IPS-NIHi7 (cell line): ENCODE data around the gene PSG1.
"Not testable (repeated sequence)": the region's sequence is repeated elsewhere in the genome, so short reads cannot be mapped to it uniquely, and the experiment has no call there.

Experiments
- DNase-seq: peaks from one replicate; pipeline ENCODE4 v3.0.0; 2012; ENCODE audit warnings: mixed read lengths; ENCODE audit errors: extremely low spot score

PSG1 gene

DNA sequence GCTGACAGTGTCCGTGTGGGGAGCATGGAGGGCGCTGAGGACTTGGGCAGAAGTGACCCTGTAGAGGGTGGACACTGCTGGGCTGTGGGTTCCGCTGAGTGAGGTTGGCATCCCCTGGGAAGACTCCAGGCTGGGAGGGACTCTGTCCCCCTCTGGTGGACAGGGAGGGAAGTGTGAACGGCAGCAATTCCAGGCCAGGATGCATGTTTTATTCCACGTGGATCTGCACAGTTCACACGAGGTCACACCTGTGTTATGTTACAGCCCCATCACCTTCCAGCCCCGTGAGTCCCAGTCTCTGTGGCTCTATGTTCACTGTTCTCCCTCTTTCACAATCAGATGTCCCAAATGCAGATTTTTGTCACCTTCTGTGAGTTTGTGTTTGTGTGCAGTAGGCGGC, 1.8 kb upstream of the PSG1 start:
- not testable (repeated sequence) for DNase-seq

DNA sequence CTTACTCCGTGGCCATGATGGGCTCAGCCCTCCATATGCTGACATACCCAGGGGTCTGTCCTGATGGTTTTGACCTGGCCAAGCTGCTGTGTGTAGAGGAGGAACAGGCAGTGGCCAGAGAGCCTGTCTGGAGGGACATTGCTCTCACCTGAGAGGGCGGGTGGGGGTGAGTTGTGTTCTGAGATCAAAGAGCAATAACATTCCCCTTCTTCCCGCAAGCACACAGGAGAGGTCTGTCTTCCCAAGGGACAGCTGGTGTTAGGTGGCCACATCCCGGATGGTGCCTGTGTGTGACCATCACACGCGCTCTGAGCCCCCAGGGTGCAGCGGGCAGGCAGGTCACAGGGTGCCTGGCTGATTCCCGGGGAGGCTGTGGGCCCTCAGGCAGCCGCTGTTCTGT, 1.1 kb upstream of the PSG1 start:
- not testable (repeated sequence) for DNase-seq

DNA sequence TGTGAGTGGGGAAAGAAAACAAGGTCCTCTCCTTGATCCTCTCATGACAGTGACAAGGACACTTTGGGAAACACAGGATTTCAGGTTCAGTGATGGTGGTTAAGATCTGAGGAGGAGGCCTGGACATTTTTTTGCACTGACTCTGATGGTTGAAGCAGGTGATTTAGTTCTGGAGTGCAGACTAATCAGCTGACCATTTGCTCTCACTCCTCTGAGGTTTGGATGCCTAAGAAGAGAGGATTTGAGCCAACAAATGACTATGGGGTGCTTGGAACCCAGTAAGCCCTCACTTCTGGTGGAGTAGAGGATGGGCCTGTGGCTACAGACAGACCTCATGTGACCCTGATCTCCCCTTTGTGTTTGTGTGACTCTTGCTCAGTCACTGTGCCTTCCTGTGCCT, 2.9 kb downstream of the PSG1 start:
- not testable (repeated sequence) for DNase-seq

- DNase-seq, result not testable (repeated sequence)
Measured at GRCh38 chr19:42875881-42876280, 3.6 kb downstream of the PSG1 start.

GRCh38 chr19:42874901-42875813, 4.4 kb downstream of the PSG1 start:
- DNase-seq, result not testable (repeated sequence)

GRCh38 chr19:42874136-42874535, 5.4 kb downstream of the PSG1 start:
- not testable (repeated sequence) for DNase-seq

DNA sequence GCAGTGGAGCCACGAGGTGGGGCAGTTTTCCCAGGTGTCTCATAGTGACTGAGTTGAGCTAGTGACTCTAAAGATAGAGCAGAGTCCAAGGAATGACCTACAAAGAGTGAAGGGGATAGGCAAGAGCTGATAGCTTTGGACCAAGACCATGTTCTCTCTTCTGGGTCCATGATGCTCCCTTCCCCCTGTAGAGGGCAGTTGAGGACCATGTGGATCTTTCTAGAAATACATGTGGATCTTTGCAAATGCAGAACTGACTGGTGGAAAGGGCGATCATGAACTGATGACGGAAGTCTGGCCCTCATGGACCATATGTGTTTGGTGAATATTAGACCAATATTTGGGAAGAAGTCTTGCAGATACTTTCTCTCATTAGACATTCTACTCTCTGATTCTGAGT, 6.9 kb downstream of the PSG1 start:
- no peak for DNase-seq

DNA sequence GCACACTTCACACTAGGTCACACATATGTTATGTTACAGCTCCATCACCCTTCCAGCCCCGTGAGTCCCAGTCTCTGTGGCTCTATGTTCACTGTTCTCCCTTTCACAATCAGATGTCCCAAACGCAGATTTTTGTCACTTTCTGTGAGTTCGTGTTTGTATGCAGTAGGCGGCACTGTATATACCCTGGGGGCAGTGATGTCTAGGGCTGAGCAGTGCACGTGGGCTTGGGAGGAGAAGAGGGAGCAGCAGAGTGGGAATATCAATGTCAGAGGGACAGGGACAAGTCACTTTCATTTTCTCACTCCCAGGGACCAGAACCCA, 22.0 kb downstream of the PSG1 start:
- DNase-seq, result no peak

DNA sequence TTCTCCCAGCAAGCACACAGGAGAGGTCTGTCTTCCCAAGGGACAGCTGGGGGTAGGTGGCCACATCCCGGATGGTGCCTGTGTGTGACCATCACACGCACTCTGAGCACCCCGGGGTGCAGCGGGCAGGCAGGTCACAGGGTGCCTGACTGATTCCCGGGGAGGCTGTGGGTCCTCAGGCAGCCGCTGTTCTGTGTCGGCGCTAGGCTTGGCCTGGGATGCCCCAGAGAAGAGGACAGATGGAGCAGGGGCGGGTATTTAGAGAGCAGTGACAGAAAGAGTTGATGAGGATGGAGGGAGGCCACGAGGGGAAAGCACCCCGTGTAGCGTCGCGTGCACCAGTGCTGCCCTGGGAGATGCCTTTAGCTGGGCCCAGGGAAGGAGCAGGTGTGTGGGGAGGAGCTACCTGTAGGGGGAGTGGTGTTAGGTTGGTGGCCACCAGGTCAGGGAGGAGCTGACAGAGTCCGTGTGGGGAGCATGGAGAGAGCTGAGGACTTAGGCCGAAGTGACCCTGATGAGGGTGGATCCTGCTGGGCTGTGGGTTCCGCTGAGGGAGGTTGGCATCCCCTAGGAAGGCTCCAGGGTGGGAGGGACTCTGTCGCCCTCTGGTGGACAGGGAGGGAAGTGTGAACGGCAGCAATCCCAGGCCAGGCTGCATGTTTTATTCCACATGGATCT, 22.5 kb downstream of the PSG1 start:
- not testable (repeated sequence) for DNase-seq

DNA sequence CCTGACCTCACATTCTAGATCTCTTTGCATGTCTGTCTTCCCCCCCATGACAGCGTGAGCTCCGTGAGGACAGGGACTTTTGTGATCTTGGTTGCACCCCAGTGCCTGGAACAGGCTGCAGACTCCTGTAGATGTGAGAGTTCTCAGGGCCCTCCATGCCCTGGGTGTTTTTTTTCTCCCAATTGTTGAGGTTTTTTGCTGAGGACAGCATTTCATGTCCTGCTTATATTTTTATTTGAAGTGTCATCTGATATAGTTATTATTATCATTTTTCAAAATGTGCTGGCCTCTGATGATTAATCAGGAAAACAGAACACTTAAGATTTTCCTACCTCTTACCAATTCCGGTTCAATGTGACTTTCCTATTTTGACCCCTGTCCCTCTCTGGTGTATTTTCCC, 24.8 kb downstream of the PSG1 start:
- not testable (repeated sequence) for DNase-seq

DNA sequence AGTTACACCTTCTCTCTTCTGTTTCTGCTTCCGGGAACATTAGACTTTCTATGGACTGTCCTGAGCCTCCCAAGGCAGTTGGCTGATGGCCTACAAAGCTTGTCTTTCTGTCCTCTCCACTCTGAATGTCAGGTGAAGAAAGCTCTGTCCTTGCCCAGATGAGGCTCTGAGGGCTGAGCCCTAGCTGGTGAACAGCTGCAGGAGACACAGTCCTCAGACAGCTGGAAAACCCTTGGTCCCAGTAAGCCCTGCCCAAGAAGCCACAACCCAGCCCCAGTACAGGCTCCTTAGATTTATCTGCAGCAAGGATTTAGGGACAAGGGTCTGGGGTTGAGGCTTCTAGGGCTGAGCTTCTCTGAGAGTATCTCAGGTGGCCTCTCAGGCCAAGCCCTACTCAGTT, 26.3 kb downstream of the PSG1 start:
- not testable (repeated sequence) for DNase-seq

- DNase-seq, result not testable (repeated sequence)
Measured at GRCh38 chr19:42852821-42853220, 26.7 kb downstream of the PSG1 start.

GRCh38 chr19:42851718-42852280, 27.7 kb downstream of the PSG1 start:
- not testable (repeated sequence) for DNase-seq

DNA sequence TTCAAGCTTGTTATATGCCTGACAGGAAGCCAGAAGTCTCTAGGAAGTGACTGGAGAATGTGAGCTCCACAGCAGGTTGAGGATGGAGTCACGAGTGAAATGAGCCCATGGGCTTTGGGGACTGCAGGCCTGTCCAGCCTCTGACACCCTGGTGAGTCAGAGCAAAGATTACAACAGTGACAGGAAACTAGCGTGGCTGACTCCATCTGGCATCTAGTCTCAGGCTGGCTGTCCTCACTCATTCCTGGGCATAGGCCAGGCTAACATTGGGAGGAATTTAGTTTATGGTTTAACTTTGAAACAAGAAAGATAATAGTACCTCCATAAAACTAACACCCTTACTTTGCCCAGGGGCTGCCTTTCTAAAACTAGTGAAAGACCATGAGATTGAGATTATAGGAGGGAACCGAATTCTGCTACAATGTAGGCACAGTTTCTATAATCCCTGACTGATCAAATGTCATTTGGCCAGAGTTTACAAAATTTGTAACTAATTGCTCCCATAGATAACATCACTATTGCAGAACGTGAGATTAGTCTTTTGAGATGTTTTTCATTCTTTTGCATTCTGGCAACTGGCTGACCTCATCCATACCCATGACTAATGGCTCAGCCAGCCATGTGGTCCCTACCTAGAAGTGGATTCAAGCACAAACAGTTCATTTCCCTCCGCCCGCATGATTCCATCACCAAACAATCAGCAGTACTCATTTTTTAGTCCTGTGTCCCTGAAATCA, 28.4 kb downstream of the PSG1 start:
- no peak for DNase-seq

GRCh38 chr19:42846597-42846996, 32.9 kb downstream of the PSG1 start:
- no peak for DNase-seq

DNA sequence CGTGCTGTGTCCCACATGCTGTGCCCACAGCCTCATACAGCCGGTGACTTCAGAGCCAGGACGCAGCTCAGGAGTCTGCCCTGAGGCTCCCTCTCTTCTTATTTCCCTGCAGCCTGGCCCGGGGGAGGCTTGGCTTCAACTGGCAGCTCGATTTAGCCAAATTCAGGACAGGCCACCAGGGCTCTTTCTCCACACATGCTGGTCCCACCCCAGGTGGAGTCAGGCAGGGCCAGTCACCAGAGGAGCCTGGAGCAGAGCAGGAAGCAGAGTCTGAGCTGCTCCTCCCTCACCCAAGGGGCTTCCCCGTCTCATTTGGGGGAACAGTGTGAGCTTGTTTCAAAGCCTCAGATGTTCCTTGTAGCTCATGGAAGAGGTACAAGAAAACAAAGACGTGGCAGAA, 35.9 kb downstream of the PSG1 start:
- DNase-seq, result not testable (repeated sequence)

DNA sequence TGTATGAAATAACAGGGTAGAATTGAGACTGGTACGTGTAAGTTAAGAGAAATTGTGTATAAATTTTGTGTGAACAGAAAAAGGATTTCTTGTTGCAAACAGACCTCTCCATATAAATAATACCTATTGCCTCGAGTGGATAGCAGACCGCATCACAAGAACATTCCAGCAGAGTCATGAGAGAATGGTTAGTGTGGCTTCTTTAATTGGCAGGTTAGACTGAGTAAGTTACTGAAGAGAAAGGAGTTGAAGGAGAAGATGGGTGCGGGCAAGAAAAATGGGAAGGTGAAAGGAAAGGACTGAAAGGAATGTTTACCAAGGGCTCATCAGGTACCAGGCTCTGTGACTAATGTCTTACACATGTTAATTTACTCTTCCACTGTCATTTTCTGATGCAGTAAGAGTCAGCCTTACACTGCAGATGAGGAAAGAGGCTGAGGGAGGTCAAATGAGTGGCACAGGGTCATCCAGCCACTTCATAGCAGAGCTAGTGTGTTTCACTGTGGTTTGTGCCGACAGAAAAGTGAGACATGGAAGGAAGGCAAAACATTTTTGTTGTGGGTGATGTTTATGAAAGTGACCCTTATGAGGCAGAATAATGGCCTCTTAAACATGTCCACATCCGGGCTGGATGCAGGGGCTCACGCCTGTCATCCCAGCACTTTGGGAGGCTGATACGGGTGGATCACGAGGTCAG, 46.6 kb downstream of the PSG1 start:
- not testable (repeated sequence) for DNase-seq

DNA sequence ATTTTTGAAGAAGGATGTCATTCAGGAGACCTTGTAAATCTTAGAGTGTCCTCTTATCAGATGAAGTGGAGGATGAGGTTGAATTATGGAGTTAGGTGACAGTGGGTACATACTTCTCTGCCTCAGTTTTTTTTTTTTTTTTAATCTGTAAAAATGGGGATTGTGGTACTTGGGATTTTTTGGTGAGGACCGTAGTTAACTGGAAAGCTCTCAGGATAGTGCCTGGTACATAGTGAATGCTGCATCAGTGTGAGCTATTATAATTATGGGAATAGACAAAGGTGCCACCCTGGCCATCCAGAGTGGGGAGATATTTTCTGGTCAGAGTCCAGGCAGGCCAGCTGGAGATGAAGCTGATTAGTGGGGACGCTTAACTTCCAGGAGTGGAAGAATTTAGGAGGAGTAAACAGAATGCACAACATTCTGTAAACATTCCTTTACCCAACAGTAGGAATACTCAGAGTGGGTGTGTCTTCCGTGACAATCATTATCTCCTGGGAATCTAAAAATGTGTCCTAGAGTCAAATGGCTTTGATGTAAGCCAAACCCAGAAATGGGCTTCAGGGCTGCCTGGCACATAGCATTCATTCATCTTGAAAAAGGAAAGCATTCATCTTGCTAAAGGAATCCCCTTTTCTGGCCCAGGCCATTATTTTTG, 47.4 kb downstream of the PSG1 start:
- DNase-seq, result not testable (repeated sequence)

- no peak for DNase-seq
Measured at GRCh38 chr19:42831221-42832019, 48.1 kb downstream of the PSG1 start.
